ENCODE results near the gene CYP4F2. TPM values are rescaled to one million over a fixed set of nuclear protein-coding genes. Genes with fewer than 3 reads are reported as not detected.
"Not testable (repeated sequence)": the region's sequence is repeated elsewhere in the genome, so short reads cannot be mapped to it uniquely, and the experiment has no call there.

CYP4F2 gene
- total and polyA plus RNA-seq, 2 of the 8 experiments (the other 6 are each of a cell fraction or from before 2014, with no cell fraction given) = not detected

DNA sequence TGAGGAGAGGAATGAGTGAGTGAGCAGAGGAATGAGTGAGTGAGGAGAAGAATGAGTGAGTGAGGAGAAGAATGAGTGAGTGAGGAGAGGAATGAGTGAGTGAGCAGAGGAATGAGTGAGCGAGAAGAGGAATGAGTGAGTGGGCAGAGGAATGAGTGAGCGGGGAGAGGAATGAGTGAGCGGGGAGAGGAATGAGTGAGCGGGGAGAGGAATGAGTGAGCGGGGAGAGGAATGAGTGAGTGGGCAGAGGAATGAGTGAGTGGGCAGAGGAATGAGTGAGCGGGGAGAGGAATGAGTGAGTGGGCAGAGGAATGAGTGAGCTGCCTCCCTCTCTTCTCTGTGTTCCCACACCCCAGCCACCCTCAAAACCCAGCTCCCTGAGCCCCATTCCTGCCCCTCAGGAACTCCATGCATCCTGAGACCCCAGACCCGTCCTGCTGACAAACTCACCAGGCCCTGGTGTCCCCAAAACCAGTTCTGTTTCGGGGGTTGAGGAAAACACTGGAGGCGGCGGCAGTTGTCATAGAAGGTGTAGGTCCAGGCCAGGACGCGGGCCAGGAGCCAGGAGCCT, 36.0 kb upstream of the CYP4F2 start:
- CTCF ChIA-PET (ENCODE audit: partially characterized antibody); H3K79me1 ChIP-seq (ENCODE audit: low read depth, low read length); H3K4me1 ChIP-seq (replicated peaks in 1 of 4; ENCODE audit: control insufficient read depth in 3 of 4, insufficient read depth in 4 of 4, low read length in 3 of 4); H4K8ac ChIP-seq (ENCODE audit: extremely low read depth, insufficient read depth, low read length); H3K14ac ChIP-seq (ENCODE audit: insufficient read length); H2BK12ac ChIP-seq (ENCODE audit: low read depth, low read length); H3K56ac ChIP-seq (replicated peaks; ENCODE audit: insufficient read length, low read depth, low read length); POLR2A ChIA-PET (ENCODE audit: partially characterized antibody); DNase-seq (ENCODE audit: low read depth in 1 of 2, low spot score in 2 of 2); H3K4ac ChIP-seq (replicated peaks; ENCODE audit: insufficient read length, low read depth, low read length); H3K23ac ChIP-seq (ENCODE audit: insufficient read length); H3K9ac ChIP-seq (replicated peaks in 1 of 4; ENCODE audit: extremely low read depth in 1 of 4, low read depth in 3 of 4, low read length in 3 of 4); H3K4me3 ChIP-seq (ENCODE audit: extremely low read depth in 1 of 4, insufficient read depth in 2 of 4, low read depth in 3 of 4, low read length in 4 of 4); H2BK15ac ChIP-seq (ENCODE audit: low read length); FAIRE-seq; H4K91ac ChIP-seq (replicated peaks; ENCODE audit: insufficient read length, low read length); H3K27me3 ChIP-seq (replicated peaks in 1 of 4; ENCODE audit: control insufficient read depth in 3 of 4, extremely low read depth in 1 of 4, insufficient read depth in 3 of 4, low read length in 3 of 4); H2BK5ac ChIP-seq (ENCODE audit: low read depth, low read length); H4K5ac ChIP-seq (ENCODE audit: insufficient read length, low read depth, low read length); H3K4me2 ChIP-seq (ENCODE audit: insufficient read depth in 1 of 2, low read depth in 2 of 2, low read length in 2 of 2); H2BK120ac ChIP-seq (replicated peaks; ENCODE audit: low read depth, low read length); H3K36me3 ChIP-seq (ENCODE audit: control insufficient read depth in 2 of 4, insufficient read depth in 4 of 4, low read length in 3 of 4); H3K23me2 ChIP-seq (ENCODE audit: low read depth, low read length); H3K79me2 ChIP-seq (ENCODE audit: control insufficient read depth in 1 of 2, insufficient read depth in 2 of 2, low read length in 2 of 2); H4K20me1 ChIP-seq (replicated peaks in 1 of 2; ENCODE audit: control insufficient read depth in 1 of 2, insufficient read depth in 2 of 2, low read length in 2 of 2); H2BK20ac ChIP-seq (ENCODE audit: low read length); H2AFZ ChIP-seq (ENCODE audit: low read length); H3K27ac ChIP-seq (ENCODE audit: low read depth, low read length); H2AK5ac ChIP-seq (ENCODE audit: low read depth, low read length); H3K18ac ChIP-seq (ENCODE audit: extremely low read depth, low read length): not testable (repeated sequence)
- 85% methylated on average over 9 of the region's 12 CpGs; no CpG with 5 or more reads in 1 of the 2 experiments for WGBS, 2 experiments (ENCODE audit: extremely low coverage in 1 of 2, insufficient coverage in 1 of 2, insufficient read length in 1 of 2, insufficient replicate concordance in 2 of 2, low coverage in 1 of 2, low lambda C conversion rate in 2 of 2, missing lambda C conversion rate in 1 of 2)
- H3K9me3 ChIP-seq (ENCODE audit: insufficient read depth in 2 of 2, low read depth in 1 of 2, low read length in 1 of 2) = peaks cover 63 to 78% of the 10 kb centered on the region in 2 experiments

All from H1 (cell line).